A673 (cell line): Measurements from ENCODE around the gene OR6S1. TPM values are rescaled to one million over a fixed set of nuclear protein-coding genes. Genes with fewer than 3 reads are reported as not detected.

Experiments used
- BruUV-seq: library from RNA; stranded (reverse); fragments of 400-500 nt; replicated peaks from 2 replicates; lab custom pipeline; 2021; lab: Mats Ljungman, UMichigan
- CTCF ChIA-PET: fragments of 300-600 bp; sonication (Branson Sonifier 250); formaldehyde crosslinking; loops from one replicate; lab custom pipeline; 2022; ENCODE audit warnings: antibody characterized with exemption; lab: Charles Lee
- POLR2A ChIA-PET: fragments of 300-600 bp; sonication (Branson Sonifier 250); formaldehyde crosslinking; loops from one replicate; lab custom pipeline; 2022; ENCODE audit warnings: antibody characterized with exemption; ENCODE audit not compliant: low non-redundant PET; lab: Charles Lee
- DNase-seq: peaks from one replicate; pipeline ENCODE4 v3.0.0-alpha.2; 2015; ENCODE audit warnings: low spot score
- H3K27ac ChIP-seq: fragments of 200-600 bp; sonication (generic); 2 replicates; pipeline ENCODE4 v1.5.1; 2016; ENCODE audit warnings: mixed run types, low read depth, mild to moderate bottlenecking, mixed read lengths, antibody characterized with exemption, low read length; ENCODE audit not compliant: poor library complexity, severe bottlenecking
- H3K27me3 ChIP-seq: fragments of 200-600 bp; sonication (generic); replicated peaks from 2 replicates; pipeline ENCODE4 v1.6.1; 2017; ENCODE audit warnings: mixed run types, low read depth, mild to moderate bottlenecking, mixed read lengths, antibody characterized with exemption, low read length; ENCODE audit not compliant: insufficient read depth, poor library complexity
- H3K36me3 ChIP-seq: fragments of 200-600 bp; sonication (generic); 2 replicates; pipeline ENCODE4 v1.6.1; 2016; ENCODE audit warnings: mixed run types, mild to moderate bottlenecking, mixed read lengths, antibody characterized with exemption, low read length; ENCODE audit not compliant: insufficient read depth, poor library complexity, severe bottlenecking
- H3K4me1 ChIP-seq: fragments of 200-600 bp; sonication (generic); 2 replicates; pipeline ENCODE4 v1.6.1; 2017; ENCODE audit warnings: mixed run types, mild to moderate bottlenecking, mixed read lengths, antibody characterized with exemption, low read length; ENCODE audit not compliant: insufficient read depth, poor library complexity, severe bottlenecking
- H3K4me3 ChIP-seq: fragments of 200-600 bp; sonication (generic); 2 replicates; pipeline ENCODE4 v1.5.1; 2016; ENCODE audit warnings: low read depth, mixed run types, mild to moderate bottlenecking, mixed read lengths, low read length; ENCODE audit not compliant: poor library complexity, severe bottlenecking
- H3K9me3 ChIP-seq: fragments of 200-600 bp; sonication (generic); 2 replicates; pipeline ENCODE4 v1.6.1; 2016; ENCODE audit warnings: mixed run types, low read depth, mild to moderate bottlenecking, mixed read lengths, antibody characterized with exemption, low read length; ENCODE audit not compliant: poor library complexity, severe bottlenecking
- EZH2 ChIP-seq: fragments of 200-600 bp; sonication (generic); IDR thresholded peaks from 2 replicates; pipeline ENCODE4 v1.6.1; 2017; ENCODE audit warnings: borderline replicate concordance, low read depth, mild to moderate bottlenecking, mixed read lengths, antibody characterized with exemption, low read length; ENCODE audit not compliant: poor library complexity, severe bottlenecking
- intact Hi-C: fragments of 100-400 bp; cut with micrococcal nuclease; formaldehyde crosslinking; loops from one replicate; pipeline ENCODE4 v1.10.0; 2022; ENCODE audit not compliant: unreplicated experiment
- total RNA-seq: library from RNA; stranded (reverse); gene quantifications from 2 replicates; pipeline ENCODE4 v1.2.3, GENCODE V29; 2021
- TF ChIP-seq, protein P1 (sequence below): fragments of 300-800, 200-600 bp; sonication (generic); conservative IDR thresholded peaks from 2 replicates; pipeline ENCODE4 v1.5.1; 2017; ENCODE audit warnings: low read depth, mild to moderate bottlenecking, antibody characterized with exemption, low read length, moderate library complexity, mixed read lengths

The OR6S1 gene
- total RNA-seq, 1 experiment from 2014 or later = not detected

DNA sequence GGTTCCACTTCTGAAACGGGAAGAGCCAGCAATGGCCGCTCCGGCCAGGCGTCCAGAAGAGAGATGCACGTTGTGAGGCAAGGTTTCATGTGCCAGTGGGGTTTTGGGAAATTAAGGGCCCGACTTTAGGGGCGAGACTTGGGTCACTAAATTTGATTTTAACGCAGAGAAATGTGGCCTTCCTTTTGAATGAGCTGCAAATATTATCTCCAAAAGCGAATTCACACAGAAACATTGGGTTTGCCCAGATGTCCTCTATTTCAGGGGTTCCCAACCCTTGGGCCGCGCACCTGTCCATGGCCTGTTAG, 40.6 kb upstream of the OR6S1 start:
- ChIA-PET CTCF (interaction anchor here (1.5 to 1.9 kb wide), 3 partner anchors 9 to 289 kb away, joined by 5 to 6 read pairs (median 6); no protein-coding TSS in a partner anchor), POLR2A (no interaction called here)
- BruUV-seq = TSS peak; percentile 99
- no peaks in the 10 kb centered on the region for H3K9me3 ChIP-seq
- peaks cover 16% of the 10 kb centered on the region for H3K4me1 ChIP-seq
- H3K27ac ChIP-seq = peak overlapping the region; percentile 96
- TF ChIP-seq, protein P1, sequence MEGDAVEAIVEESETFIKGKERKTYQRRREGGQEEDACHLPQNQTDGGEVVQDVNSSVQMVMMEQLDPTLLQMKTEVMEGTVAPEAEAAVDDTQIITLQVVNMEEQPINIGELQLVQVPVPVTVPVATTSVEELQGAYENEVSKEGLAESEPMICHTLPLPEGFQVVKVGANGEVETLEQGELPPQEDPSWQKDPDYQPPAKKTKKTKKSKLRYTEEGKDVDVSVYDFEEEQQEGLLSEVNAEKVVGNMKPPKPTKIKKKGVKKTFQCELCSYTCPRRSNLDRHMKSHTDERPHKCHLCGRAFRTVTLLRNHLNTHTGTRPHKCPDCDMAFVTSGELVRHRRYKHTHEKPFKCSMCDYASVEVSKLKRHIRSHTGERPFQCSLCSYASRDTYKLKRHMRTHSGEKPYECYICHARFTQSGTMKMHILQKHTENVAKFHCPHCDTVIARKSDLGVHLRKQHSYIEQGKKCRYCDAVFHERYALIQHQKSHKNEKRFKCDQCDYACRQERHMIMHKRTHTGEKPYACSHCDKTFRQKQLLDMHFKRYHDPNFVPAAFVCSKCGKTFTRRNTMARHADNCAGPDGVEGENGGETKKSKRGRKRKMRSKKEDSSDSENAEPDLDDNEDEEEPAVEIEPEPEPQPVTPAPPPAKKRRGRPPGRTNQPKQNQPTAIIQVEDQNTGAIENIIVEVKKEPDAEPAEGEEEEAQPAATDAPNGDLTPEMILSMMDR = no peak
- TF ChIP-seq EZH2 = no peak
- DNase-seq = no peak
- intact Hi-C loops = loop anchor here (2.0 to 5.0 kb wide), 4 partner anchors 220 to 355 kb away; partner anchors contain the start of genes PARP2, PIP4P1 and TEP1
- H3K4me3 ChIP-seq = peak overlapping the region; percentile 79
- H3K27me3 ChIP-seq = no peaks in the 10 kb centered on the region
- H3K36me3 ChIP-seq = no peaks in the 10 kb centered on the region

DNA sequence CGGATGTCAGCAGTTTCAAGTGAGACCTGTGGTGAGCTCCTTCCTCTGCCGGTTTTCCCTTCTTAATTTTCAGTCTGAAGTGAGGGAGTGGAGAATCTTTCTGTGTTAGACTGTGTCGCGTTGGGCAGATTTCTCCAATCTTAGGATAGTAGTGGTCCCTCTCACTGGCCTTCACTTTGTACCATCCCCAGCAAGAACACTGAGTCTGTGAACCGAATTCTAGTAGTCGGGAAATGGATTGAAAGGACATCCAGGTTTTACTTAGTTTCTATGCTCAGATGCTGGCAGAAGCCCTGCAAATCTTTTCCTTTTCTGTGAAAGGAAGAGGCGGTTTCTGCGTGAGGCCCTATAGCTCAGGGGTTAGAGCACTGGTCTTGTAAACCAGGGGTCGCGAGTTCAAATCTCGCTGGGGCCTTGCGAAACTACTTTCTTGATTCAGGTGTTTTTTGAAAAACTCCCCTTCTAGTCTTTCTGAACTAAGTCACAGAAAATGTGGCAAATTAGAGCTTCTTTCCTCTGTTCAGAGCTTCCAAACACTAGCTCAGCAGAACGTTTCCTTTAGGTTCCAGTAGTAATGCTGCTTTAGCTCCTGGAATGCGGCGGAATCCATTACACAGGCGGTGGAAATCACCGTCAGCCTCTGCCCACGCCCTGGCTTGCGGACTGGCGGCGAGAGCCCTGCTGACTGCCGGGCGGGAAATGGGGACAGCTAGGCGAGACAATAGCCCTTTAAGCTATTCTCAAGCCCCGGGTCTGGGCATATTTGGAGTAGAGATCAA, 40.0 kb upstream of the OR6S1 start:
- H3K27ac ChIP-seq = peak overlapping the region; percentile 96
- intact Hi-C loops = loop anchor here (1.0 to 5.0 kb wide), 6 partner anchors 18 to 354 kb away; partner anchors contain the start of genes PARP2, PIP4P1 and TEP1
- no TSS peak for BruUV-seq
- DNase-seq = peak; percentile 95
- no peaks in the 10 kb centered on the region for H3K9me3 ChIP-seq
- H3K27me3 ChIP-seq = no peaks in the 10 kb centered on the region
- ChIA-PET CTCF (interaction anchor here (0.5 to 1.9 kb wide), 4 partner anchors 10 to 338 kb away, joined by 5 to 14 read pairs (median 6); partner anchors contain the start of gene PARP2), POLR2A (no interaction called here)
- H3K4me1 ChIP-seq = peaks cover 16% of the 10 kb centered on the region
- H3K4me3 ChIP-seq = peak overlapping the region; percentile 79
- TF ChIP-seq, protein P1 = no peak
- no peak for TF ChIP-seq EZH2
- no peaks in the 10 kb centered on the region for H3K36me3 ChIP-seq

DNA sequence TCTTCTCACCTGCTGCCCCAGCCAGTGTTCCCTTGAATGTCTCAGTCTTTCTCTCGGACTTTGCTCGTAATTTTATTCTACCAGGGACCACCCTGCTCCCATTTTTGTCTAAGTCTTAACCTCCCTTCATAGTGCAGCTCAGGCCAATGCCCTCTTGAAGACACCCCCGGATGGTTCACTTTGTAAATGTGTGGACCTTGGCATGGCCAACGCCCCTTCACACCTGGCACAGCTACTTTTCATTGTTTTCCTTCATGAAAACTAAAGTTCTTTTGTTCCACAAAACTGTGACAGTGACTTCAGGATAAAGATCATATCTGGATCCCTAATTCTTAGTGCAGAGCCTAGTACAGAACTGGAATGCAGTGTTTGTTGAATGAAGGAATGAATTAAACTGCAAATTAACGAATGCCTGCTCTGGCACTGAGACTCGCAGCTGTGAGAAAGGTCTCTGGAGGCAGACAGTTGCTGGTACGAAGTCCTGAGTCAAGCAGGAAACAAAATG, 39.4 kb upstream of the OR6S1 start:
- no peak for TF ChIP-seq EZH2
- TF ChIP-seq, protein P1 = no peak
- no TSS peak for BruUV-seq
- ChIA-PET POLR2A (no interaction called here), CTCF (interaction anchor here (0.5 to 1.9 kb wide), 4 partner anchors 10 to 338 kb away, joined by 5 to 14 read pairs (median 6); partner anchors contain the start of gene PARP2)
- Histone ChIP-seq H3K9me3 (no peaks in the 10 kb centered on the region), H3K4me3 (peak overlapping the region; percentile 79), H3K4me1 (peaks cover 16% of the 10 kb centered on the region), H3K27ac (peak overlapping the region; percentile 96), H3K27me3 (peaks cover 2% of the 10 kb centered on the region), H3K36me3 (no peaks in the 10 kb centered on the region)
- intact Hi-C loops = loop anchor here (1.0 to 5.0 kb wide), 5 partner anchors 18 to 354 kb away; partner anchors contain the start of genes PIP4P1 and TEP1
- no peak for DNase-seq
